ENCODE data around the gene NUP35.
"Not testable (repeated sequence)": the region's sequence is repeated elsewhere in the genome, so short reads cannot be mapped to it uniquely, and the experiment has no call there.

NUP35 gene

GRCh38 chr2:183134016-183134415 lies 9.8 kb downstream of the NUP35 start:
- no peak for DNase-seq (ENCODE audit: low spot score)

GRCh38 chr2:183148955-183149354 lies 24.7 kb downstream of the NUP35 start:
- DNase-seq (ENCODE audit: low spot score): no peak

- DNase-seq (ENCODE audit: low spot score): peak; percentile 66
These were observed 25.2 kb downstream of the NUP35 start for GRCh38 chr2:183149489-183149888.

GRCh38 chr2:183152280-183152679 lies 28.0 kb downstream of the NUP35 start:
- DNase-seq (ENCODE audit: low spot score): not testable (repeated sequence)

GRCh38 chr2:183153967-183154366 lies 29.7 kb downstream of the NUP35 start:
- DNase-seq (ENCODE audit: low spot score): no peak

- not testable (repeated sequence) for DNase-seq (ENCODE audit: low spot score)
These were observed 30.5 kb downstream of the NUP35 start for GRCh38 chr2:183154772-183155171.

- DNase-seq (ENCODE audit: low spot score): no peak
These were observed 32.9 kb downstream of the NUP35 start for GRCh38 chr2:183157131-183157530.

- DNase-seq (ENCODE audit: low spot score): no peak
These were observed 38.1 kb downstream of the NUP35 start for GRCh38 chr2:183162362-183162761.

- DNase-seq (ENCODE audit: low spot score): no peak
These were observed 39.8 kb downstream of the NUP35 start for GRCh38 chr2:183163821-183164649.

- no peak for DNase-seq (ENCODE audit: low spot score)
These were observed 40.4 kb downstream of the NUP35 start for GRCh38 chr2:183164650-183165015.

GRCh38 chr2:183166210-183166609 lies 42.0 kb downstream of the NUP35 start:
- no peak for DNase-seq (ENCODE audit: low spot score)

- not testable (repeated sequence) for DNase-seq (ENCODE audit: low spot score)
These were observed 42.7 kb downstream of the NUP35 start for GRCh38 chr2:183166976-183167375.

- no peak for DNase-seq (ENCODE audit: low spot score)
These were observed 48.1 kb downstream of the NUP35 start for GRCh38 chr2:183172220-183172887.

GRCh38 chr2:183179156-183179555 lies 54.9 kb downstream of the NUP35 start:
- no peak for DNase-seq (ENCODE audit: low spot score)

- DNase-seq (ENCODE audit: low spot score): peak; percentile 26
These were observed 61.3 kb downstream of the NUP35 start for GRCh38 chr2:183185534-183185933.

- no peak for DNase-seq (ENCODE audit: low spot score)
These were observed 62.1 kb downstream of the NUP35 start for GRCh38 chr2:183186296-183186695.

GRCh38 chr2:183186766-183187165 lies 62.5 kb downstream of the NUP35 start:
- DNase-seq (ENCODE audit: low spot score): no peak

- no peak for DNase-seq (ENCODE audit: low spot score)
These were observed 68.1 kb downstream of the NUP35 start for GRCh38 chr2:183192343-183192742.

- DNase-seq (ENCODE audit: low spot score): no peak
These were observed 69.7 kb downstream of the NUP35 start for GRCh38 chr2:183193904-183194303.

- DNase-seq (ENCODE audit: low spot score): no peak
These were observed 71.2 kb downstream of the NUP35 start for GRCh38 chr2:183195397-183195796.

- DNase-seq (ENCODE audit: low spot score): no peak
These were observed 71.8 kb downstream of the NUP35 start for GRCh38 chr2:183195998-183196409.

GRCh38 chr2:183204397-183204796 lies 80.2 kb downstream of the NUP35 start:
- no peak for DNase-seq (ENCODE audit: low spot score)

- peak; percentile 54 for DNase-seq (ENCODE audit: low spot score)
These were observed 82.9 kb downstream of the NUP35 start for GRCh38 chr2:183207110-183207509.

Measured in AG08396 (cell line).